GM19395 (cell line): ENCODE measurements around the gene CDCA8.
"Not testable (repeated sequence)": the region's sequence is repeated elsewhere in the genome, so short reads cannot be mapped to it uniquely, and the experiment has no call there.

Experiments
- ATAC-seq: cut with Tn5 transposase; IDR thresholded peaks from one replicate; pipeline ENCODE4 v1.9.1; 2021; ENCODE audit warnings: mild to moderate bottlenecking, moderate library complexity; ENCODE audit not compliant: unreplicated experiment

CDCA8 gene

GRCh38 chr1:37672136-37672870 lies 20.0 kb upstream of the CDCA8 start:
- no peak for ATAC-seq

- no peak for ATAC-seq
Measured at GRCh38 chr1:37673920-37674319, 18.4 kb upstream of the CDCA8 start.

GRCh38 chr1:37676281-37677142 lies 15.8 kb upstream of the CDCA8 start:
- no peak for ATAC-seq

- no peak for ATAC-seq
Measured at GRCh38 chr1:37677143-37677439, 15.2 kb upstream of the CDCA8 start.

- ATAC-seq, result no peak
Measured at GRCh38 chr1:37677808-37678207, 14.5 kb upstream of the CDCA8 start.

GRCh38 chr1:37680933-37681332 lies 11.4 kb upstream of the CDCA8 start:
- no peak for ATAC-seq

GRCh38 chr1:37682334-37682987 lies 9.9 kb upstream of the CDCA8 start:
- ATAC-seq, result no peak

GRCh38 chr1:37684182-37684581 lies 8.1 kb upstream of the CDCA8 start:
- not testable (repeated sequence) for ATAC-seq

- ATAC-seq, result no peak
Measured at GRCh38 chr1:37685722-37686121, 6.6 kb upstream of the CDCA8 start.

- not testable (repeated sequence) for ATAC-seq
Measured at GRCh38 chr1:37687764-37688163, 4.6 kb upstream of the CDCA8 start.

- ATAC-seq, result no peak
Measured at GRCh38 chr1:37688926-37689325, 3.4 kb upstream of the CDCA8 start.

GRCh38 chr1:37691497-37692077 lies 729 bp upstream of the CDCA8 start:
- ATAC-seq, result peak; percentile 1

- no peak for ATAC-seq
Measured at GRCh38 chr1:37692834-37693175, 489 bp downstream of the CDCA8 start.

GRCh38 chr1:37697090-37697489 lies 4.8 kb downstream of the CDCA8 start:
- no peak for ATAC-seq

GRCh38 chr1:37697737-37698136 lies 5.4 kb downstream of the CDCA8 start:
- no peak for ATAC-seq

GRCh38 chr1:37699147-37699546 lies 6.8 kb downstream of the CDCA8 start:
- no peak for ATAC-seq

- no peak for ATAC-seq
Measured at GRCh38 chr1:37701051-37701450, 8.7 kb downstream of the CDCA8 start.

- no peak for ATAC-seq
Measured at GRCh38 chr1:37703061-37703460, 10.7 kb downstream of the CDCA8 start.

- ATAC-seq, result no peak
Measured at GRCh38 chr1:37704966-37705365, 12.7 kb downstream of the CDCA8 start.

- no peak for ATAC-seq
Measured at GRCh38 chr1:37705399-37705798, 13.1 kb downstream of the CDCA8 start.

GRCh38 chr1:37708471-37708870 lies 16.2 kb downstream of the CDCA8 start:
- ATAC-seq, result no peak

- ATAC-seq, result no peak
Measured at GRCh38 chr1:37714226-37714625, 21.9 kb downstream of the CDCA8 start.
